Stimulated activated CD8-positive, alpha-beta memory T cell treated with anti-CD3 and anti-CD28 coated beads, Interleukin-12 subunit alpha, Interleukin-12 subunit beta, amount 100 ng/mL, for 24 hours (primary cell): ENCODE data around the gene ACAT1.
"Not testable (repeated sequence)": the region's sequence is repeated elsewhere in the genome, so short reads cannot be mapped to it uniquely, and the experiment has no call there.

ENCODE experiments used
- DNase-seq: peaks from one replicate; pipeline ENCODE4 v3.0.0-alpha.2; 2020; ENCODE audit errors: extremely low read depth

ACAT1 gene

GRCh38 chr11:108121274-108122155, at the start of gene ACAT1:
ACAT1 (plus strand) TSS chr11:108121567; CDS start chr11:108121607, 40 bp downstream.
- DNase-seq, result peak; percentile 90

DNA sequence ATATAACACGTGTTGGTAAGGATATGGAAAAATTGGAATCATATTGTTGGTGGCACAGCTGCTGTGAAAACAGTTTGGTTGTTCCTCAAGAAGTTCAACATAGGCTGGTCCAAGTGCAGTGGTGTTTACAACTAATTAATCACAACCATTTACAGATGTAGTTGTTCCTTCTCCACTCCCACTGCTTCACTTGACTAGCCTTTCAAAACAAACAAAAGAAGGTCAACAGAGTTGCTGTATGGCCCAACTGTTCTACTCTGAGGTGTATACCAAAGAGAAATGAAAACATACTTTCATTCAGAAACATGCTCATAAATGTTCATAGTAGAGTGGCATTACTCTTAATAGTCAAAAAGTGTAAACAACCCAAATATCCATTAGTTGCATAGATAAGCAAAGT, 36.6 kb upstream of the ACAT1 start:
- DNase-seq, result no peak

- DNase-seq, result no peak
These were observed 35.7 kb upstream of the ACAT1 start for GRCh38 chr11:108085672-108086071.

DNA sequence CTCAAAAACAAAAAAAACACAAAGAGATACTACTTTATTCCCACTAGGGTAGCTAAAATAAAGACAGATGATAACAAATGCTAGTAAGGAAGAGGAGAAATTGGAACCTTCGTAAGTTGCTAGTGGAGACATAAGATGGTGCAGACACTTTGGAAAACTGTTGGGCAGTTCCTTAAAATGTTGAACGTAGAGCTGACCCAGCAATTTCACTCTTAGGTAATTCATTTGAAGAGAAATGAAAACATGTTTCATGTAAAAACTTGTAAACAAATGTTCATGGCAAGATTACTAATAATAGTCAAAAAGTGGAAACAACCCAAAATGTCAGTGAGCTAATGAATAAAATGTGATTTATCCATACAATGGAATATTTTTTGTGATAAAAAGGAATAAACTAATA, 29.2 kb upstream of the ACAT1 start:
- DNase-seq, result no peak

- no peak for DNase-seq
These were observed 28.1 kb upstream of the ACAT1 start for GRCh38 chr11:108093128-108093904.

DNA sequence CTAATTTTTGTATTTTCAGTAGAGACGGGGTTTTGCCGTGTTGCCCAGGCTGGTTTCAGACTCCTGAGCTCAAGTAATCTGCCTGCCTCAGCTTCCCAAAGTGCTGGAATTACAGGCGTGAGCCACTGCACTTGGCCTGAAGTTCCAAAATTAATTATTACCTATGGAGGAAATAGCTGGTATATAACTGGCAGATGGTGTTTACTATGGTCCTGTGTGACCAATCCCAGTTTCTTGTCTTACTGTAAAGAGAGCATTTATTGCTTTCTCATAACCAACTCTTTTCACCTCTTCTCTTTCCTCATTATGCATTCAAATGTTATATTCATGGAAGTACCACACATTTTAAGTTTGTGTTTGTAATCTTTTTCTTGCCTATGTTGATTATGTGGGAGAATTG, 24.2 kb upstream of the ACAT1 start:
- no peak for DNase-seq

DNA sequence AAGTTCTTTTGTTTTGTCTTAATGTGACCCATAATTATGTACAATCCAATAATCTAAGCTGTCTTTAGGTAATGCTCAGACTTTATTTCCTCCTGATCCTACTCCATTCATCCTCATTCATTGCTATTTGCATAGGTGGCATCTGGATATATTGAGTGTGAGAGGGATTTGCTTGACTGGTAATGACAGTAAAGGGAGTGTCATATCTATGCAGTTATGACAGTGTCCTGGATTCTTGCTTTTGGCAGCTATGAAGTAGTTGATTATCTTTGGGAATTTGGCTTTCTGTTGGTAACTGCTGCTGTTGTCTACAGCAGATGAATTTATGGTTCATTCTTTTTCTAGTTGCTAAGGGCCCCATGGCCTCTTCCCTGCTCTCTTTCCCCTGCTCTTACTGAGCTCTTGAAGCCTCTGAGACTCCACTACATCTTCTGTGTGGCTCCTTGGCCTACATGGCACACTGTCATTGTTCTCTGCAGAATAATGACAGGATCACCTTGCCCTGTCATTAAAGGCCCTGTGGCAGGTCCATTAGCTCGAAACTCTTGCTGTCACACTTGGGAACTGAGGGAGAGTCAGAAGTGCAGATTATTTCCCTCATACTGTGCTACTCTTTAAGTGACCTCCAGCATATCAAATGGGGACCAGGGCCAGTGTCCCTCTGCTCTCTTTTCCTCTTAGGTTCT, 20.1 kb upstream of the ACAT1 start:
- DNase-seq, result no peak

- no peak for DNase-seq
These were observed 10.2 kb upstream of the ACAT1 start for GRCh38 chr11:108111126-108111525.

DNA sequence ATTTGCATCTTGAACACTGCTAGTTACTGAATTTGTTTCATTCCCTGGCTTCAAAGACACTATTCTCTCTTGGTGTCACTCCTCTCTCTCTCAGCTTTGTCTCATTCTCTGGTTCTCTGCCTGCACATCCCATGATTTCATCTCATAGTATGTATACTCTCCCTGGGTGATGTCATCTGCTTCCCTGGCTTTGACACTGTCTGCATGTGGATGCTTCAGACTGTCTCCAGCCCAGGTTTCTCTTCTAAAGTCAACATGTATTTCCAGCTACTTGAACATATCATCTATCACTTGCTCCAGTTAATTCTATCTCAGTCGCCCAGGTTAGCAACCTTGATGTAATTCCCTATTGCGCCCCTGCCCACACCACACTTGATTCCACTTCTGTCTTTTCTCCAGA, 9.3 kb upstream of the ACAT1 start:
- DNase-seq, result no peak

- DNase-seq, result no peak
These were observed 5.7 kb upstream of the ACAT1 start for GRCh38 chr11:108115500-108116140.

DNA sequence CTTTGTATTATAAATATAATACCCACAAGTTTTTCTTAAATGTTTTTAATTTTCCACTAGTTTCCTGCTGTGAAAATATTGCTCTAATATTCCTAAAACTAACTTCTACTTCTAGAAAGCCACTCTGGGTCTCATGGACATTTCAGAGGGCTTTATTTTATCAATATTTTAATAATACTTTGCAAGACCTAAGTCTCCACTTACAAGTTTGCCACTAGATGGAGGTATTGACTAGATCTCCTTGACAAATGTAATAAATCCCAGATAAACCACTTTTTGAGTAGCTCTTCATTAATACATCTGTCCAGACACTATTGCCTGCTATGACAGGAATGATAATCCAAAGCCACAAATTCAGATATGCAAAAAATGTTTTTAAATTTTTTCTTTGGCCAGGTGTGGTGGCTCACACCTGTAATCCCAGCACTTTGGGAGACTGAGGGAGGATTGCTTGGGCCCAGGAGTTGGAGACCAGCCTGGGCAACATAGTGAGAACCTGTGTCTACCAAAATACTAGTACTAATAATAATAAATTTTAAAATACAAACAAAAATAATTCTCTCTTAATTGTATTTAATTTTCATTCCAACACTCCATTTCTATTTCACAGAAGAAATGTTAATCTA, 3.5 kb upstream of the ACAT1 start:
- DNase-seq, result no peak

DNA sequence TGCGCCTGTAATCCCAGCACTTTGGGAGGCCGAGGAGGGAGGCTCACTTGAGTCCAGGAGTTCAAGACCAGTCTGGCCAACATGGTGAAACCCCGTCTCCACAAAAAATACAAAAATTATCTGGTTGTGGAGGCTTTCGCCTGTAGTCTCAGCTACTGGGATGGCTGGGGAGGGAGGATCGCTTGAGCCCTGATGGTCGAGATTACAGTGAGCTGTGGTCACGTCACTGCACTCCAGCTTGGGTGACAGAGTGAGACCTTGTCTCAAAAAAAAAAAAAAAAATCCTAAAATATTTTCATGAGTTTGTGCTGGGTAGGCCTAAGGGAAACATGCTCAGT, 462 bp upstream of the ACAT1 start:
- not testable (repeated sequence) for DNase-seq

- no peak for DNase-seq
These were observed 830 bp downstream of the ACAT1 start for GRCh38 chr11:108122166-108122628.

DNA sequence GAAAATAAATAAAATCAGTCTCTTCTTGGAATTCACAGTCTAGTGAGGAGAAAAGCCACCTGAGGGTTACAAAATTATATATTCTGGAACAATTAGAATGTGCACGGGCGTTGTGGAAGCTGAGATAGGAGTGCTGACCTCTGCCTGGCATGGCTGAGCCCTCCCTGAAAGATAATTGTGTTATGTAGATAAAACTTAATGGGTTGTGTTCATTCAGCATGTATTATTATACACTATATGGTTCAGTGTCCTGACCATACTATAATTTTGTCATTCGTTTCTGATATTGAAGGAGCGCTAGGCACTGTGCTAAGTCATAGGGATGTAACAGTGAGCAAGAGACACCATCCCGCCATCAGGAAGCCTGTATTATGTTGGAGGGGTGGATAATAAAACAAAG, 3.7 kb downstream of the ACAT1 start:
- DNase-seq, result no peak

DNA sequence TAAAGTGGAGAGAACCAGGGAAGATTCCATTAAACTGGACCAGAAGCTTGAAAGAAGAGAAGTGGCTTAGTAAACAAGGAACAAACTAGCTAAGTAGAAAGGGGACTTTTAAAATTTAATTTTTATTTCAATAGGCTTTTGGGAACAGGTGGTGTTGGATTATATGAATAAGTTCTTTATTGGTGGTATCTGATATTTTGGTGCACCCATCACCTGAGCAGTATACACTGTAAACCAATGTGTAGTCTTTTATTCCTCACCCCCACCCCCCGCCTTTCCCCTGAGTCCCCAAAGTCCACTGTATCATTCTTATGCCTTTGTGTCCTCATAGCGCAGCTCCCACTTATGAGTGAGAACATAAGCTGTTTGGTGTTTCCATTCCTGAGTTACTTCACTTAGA, 7.4 kb downstream of the ACAT1 start:
- DNase-seq, result no peak

GRCh38 chr11:108131993-108132392, 10.6 kb downstream of the ACAT1 start:
- no peak for DNase-seq

DNA sequence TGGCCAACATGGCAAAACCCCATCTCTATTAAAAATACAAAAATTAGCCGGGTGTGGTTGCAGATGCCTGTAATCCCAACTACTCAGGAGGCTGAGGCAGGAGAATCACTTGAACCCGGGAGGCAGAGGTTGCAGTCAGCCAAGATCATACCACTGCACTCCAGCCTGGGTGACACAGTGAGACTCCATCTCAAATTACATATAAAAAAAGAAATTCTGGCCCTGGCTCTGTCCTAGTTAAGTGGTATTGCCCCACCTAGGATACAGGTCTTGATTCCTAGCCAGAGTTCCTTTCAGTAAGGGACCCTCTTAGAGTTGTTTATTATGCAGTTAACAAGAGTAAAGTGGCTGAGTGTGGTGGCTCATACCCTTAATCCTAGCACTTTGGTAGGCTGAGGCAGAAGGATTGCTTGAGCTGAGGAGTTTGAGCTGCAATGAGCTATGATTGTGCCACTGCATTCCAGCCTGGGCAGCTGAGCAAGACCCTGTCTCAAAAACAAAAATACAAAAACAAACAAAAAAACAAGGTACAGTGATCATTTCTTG, 11.7 kb downstream of the ACAT1 start:
- DNase-seq, result not testable (repeated sequence)

DNA sequence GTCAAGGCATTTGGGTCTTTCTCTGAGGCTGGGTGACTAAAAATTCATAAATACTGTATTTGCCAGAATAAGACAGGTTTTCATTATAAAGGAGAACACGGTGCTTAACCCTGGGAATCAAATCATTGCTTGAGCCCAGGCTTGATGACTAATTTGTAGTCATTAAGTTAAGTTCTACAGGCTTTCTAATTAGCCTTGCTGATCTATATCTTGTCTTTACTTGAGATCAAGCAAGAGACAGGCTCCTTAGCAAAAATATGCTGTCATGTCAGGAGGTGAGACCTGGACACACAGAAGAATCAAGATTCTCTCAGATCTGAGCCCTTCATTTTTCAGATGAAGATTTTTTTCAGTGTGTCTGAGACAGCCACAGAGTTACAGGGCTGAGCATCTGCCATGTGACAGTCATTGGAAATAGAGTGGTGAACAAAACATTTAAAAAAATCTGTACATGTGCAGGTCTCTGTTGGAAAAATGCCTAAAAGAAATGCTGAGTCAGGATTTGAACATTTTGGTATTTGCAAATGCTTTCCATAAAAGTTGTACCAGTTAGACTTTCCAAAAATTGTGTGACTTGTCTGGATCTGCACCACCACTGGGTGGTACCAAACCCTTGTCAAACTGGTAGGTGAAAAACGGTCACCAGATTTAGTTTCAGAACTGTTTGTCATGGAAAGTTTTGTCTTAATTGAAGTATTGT, 14.6 kb downstream of the ACAT1 start:
- DNase-seq, result no peak

- DNase-seq, result no peak
These were observed 15.8 kb downstream of the ACAT1 start for GRCh38 chr11:108137212-108137611.

DNA sequence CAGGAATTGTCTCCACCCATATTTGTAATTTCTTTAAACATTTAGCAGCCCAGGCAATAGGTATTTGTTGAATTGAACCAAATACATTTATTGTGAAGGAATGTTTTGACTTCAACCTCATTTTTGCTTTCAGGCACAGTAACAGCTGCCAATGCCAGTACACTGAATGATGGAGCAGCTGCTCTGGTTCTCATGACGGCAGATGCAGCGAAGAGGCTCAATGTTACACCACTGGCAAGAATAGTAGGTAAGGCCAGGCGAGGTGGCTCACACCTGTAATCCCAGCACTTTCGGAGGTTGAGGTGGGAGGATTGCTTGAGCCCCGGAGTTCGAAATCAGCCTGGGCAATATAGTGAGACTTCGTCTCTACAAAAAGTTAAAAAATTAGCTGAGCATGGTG, 20.9 kb downstream of the ACAT1 start:
- DNase-seq, result no peak

- DNase-seq, result no peak
These were observed 23.2 kb downstream of the ACAT1 start for GRCh38 chr11:108144615-108145014.
